HepG2 (cell line): Measurements from ENCODE around the gene SPRED2. TPM values are rescaled to one million over a fixed set of nuclear protein-coding genes. Genes with fewer than 3 reads are reported as not detected.

Source experiments
- FOSL2 ChIP-seq: sonication (generic); formaldehyde crosslinking; IDR thresholded peaks from 2 replicates; pipeline ENCODE4 v1.4.0; 2020; ENCODE audit warnings: missing genetic modification reagents
- GATAD1 ChIP-seq: IDR thresholded peaks from 2 replicates; pipeline ENCODE4 v1.6.1; 2016; ENCODE audit warnings: missing genetic modification reagents, missing compliant biosample characterization
- HNRNPL ChIP-seq: fragments of 200-400 bp; formaldehyde crosslinking; IDR thresholded peaks from 2 replicates; pipeline ENCODE4 v1.6.1; 2017; ENCODE audit warnings: mild to moderate bottlenecking, low read depth, low read length
- KLF16 ChIP-seq, 2 experiments: sonication (generic) in 1 of 2; formaldehyde crosslinking in 1 of 2; IDR thresholded peaks; 2 replicates each; pipeline versions ENCODE4 v1.6.1 to v1.8.0; 2016 to 2023; ENCODE audit warnings: missing genetic modification reagents in 2 of 2, missing compliant biosample characterization in 1 of 2
- MEF2D ChIP-seq: sonication (generic); formaldehyde crosslinking; IDR thresholded peaks from 2 replicates; pipeline ENCODE4 v1.5.1; 2020; ENCODE audit warnings: mild to moderate bottlenecking, missing genetic modification reagents
- MTF1 ChIP-seq: sonication (generic); formaldehyde crosslinking; IDR thresholded peaks from 2 replicates; pipeline ENCODE4 v1.5.0; 2020; ENCODE audit warnings: missing genetic modification reagents
- NR2F2 ChIP-seq: IDR thresholded peaks from 2 replicates; pipeline ENCODE4 v1.6.1; 2012; ENCODE audit warnings: low read depth, inconsistent platforms, borderline replicate concordance
- RCOR2 ChIP-seq: IDR thresholded peaks from 2 replicates; pipeline ENCODE4 v1.6.1; 2016; ENCODE audit warnings: missing biosample characterization, missing genetic modification reagents
- RXRA ChIP-seq: sonication (generic); formaldehyde crosslinking; IDR thresholded peaks from 2 replicates; pipeline ENCODE4 v1.5.1; 2020; ENCODE audit warnings: missing genetic modification reagents
- SALL1 ChIP-seq: sonication (generic); formaldehyde crosslinking; IDR thresholded peaks from 2 replicates; pipeline ENCODE4 v1.8.0; 2022; ENCODE audit warnings: mild to moderate bottlenecking, missing genetic modification reagents
- SAP130 ChIP-seq: IDR thresholded peaks from 2 replicates; pipeline ENCODE4 v1.6.1; 2016; ENCODE audit warnings: low read depth
- SMAD3 ChIP-seq: sonication (generic); formaldehyde crosslinking; IDR thresholded peaks from 2 replicates; pipeline ENCODE4 v1.4.0; 2020; ENCODE audit warnings: missing genetic modification reagents
- SP4 ChIP-seq: sonication (generic); formaldehyde crosslinking; IDR thresholded peaks from 2 replicates; pipeline ENCODE4 v1.8.1; 2023; ENCODE audit warnings: mild to moderate bottlenecking, missing genetic modification reagents
- ZNF546 ChIP-seq: sonication (generic); formaldehyde crosslinking; conservative IDR thresholded peaks from 2 replicates; pipeline ENCODE4 v1.8.1; 2023; ENCODE audit warnings: mild to moderate bottlenecking, missing genetic modification reagents
- ZNF766 ChIP-seq: sonication (generic); formaldehyde crosslinking; IDR thresholded peaks from 2 replicates; pipeline ENCODE4 v1.5.0; 2020; ENCODE audit warnings: missing genetic modification reagents, borderline replicate concordance
- ZNF878 ChIP-seq: sonication (generic); formaldehyde crosslinking; IDR thresholded peaks from 2 replicates; pipeline ENCODE4 v1.8.1; 2023; ENCODE audit warnings: mild to moderate bottlenecking, missing genetic modification reagents, moderate library complexity
- ZSCAN25 ChIP-seq: sonication (generic); formaldehyde crosslinking; IDR thresholded peaks from 2 replicates; pipeline ENCODE4 v1.8.0; 2022; ENCODE audit warnings: mild to moderate bottlenecking, missing genetic modification reagents
- polyA plus RNA-seq, 8 experiments: library from polyadenylated mRNA; depleted of rRNA in 3 of 8; stranded (reverse) in 7 of 8; unstranded in 1 of 8; fragments of >200 nt; fragmentation: Illumina TruSeq in 4 of 8; extraction: Trizol in 4 of 8; gene quantifications; 2 replicates each; pipeline versions ENCODE4 v1.2.1 to v1.2.3, GENCODE V29; 2011 to 2016; ENCODE audit warnings: low read depth in 4 of 8, missing spikeins in 1 of 8, mixed read lengths in 1 of 8; ENCODE audit not compliant: insufficient read depth in 1 of 8
- total RNA-seq, 5 experiments: library from RNA; depleted of rRNA; stranded (reverse); fragments of >200 nt; fragmentation: Illumina TruSeq; extraction: Trizol; gene quantifications; 2 replicates each; pipeline ENCODE4 v1.2.3, GENCODE V29; 2016; ENCODE audit warnings: low read depth in 1 of 5
- TF ChIP-seq, protein P1 (sequence below): sonication (generic); formaldehyde crosslinking; IDR thresholded peaks from 2 replicates; pipeline ENCODE4 v1.4.0; 2020; ENCODE audit warnings: missing genetic modification reagents
- TF ChIP-seq, protein P2 (sequence below): sonication (generic); formaldehyde crosslinking; IDR thresholded peaks from 2 replicates; pipeline ENCODE4 v1.5.0; 2020; ENCODE audit warnings: mild to moderate bottlenecking, missing genetic modification reagents, borderline replicate concordance
- TF ChIP-seq, protein P3 (sequence below): IDR thresholded peaks from 2 replicates; pipeline ENCODE4 v1.6.1; 2016; ENCODE audit warnings: mild to moderate bottlenecking, missing biosample characterization, missing genetic modification reagents
- TF ChIP-seq, protein P4 (sequence below): sonication (generic); formaldehyde crosslinking; IDR thresholded peaks from 2 replicates; pipeline ENCODE4 v1.4.0; 2020; ENCODE audit warnings: mild to moderate bottlenecking, missing genetic modification reagents
- TF ChIP-seq, protein P5 (sequence below): IDR thresholded peaks from 2 replicates; pipeline ENCODE4 v1.6.1; 2012; ENCODE audit warnings: inconsistent platforms

The SPRED2 gene
- total and polyA plus RNA-seq, 2 of the 13 experiments (the other 11 are each of a cell fraction or from before 2014, with no cell fraction given): 13.0 to 37.0 TPM

DNA sequence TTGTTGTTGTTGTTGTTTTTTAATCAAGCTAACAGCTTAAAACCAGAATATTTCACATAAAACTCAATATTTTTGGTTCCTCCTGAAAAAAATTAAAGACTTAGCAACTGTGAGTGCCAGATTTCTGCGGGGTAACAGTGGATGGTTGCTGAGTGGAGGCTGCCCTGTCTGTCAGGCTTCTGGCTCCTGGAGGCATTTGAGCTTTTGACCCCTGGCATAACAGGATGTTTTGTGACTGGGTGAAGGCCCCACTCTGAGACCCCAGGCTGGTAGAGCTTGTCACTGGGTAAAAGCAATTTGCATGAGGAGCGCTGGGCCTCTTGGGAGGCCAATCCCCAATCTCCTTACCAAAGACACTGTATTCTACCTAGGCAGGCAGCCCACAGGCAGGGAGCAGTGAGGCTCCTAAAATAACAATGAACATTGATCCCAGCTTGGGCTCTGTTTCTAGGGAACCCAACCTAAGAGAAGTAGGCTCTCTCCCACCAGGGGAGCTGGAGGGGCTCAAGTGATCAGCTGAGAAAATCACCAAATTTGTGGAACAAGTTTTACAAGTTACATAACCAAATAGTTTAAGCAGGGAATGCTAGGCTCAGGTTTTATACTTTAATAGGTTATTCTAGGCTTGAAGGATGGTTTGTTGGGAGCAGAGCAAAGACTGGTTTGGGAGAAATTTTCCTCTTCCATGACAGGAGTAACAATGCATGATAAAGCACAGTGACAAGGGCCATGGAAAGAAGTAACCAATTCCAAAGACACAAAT lies 5.9 kb upstream of the SPRED2 start (continued):
- peak; percentile 76; the same call in 1 of the 2 replicates for TF ChIP-seq SALL1 (CRISPR knock-in tag)
- TF ChIP-seq ZNF546: 0 out of 2 replicates have a peak, but pooled peaks have one; percentile 15
- 0 out of 2 replicates have a peak, but pooled peaks have one; percentile 28 for TF ChIP-seq RCOR2 (CRISPR knock-in tag)
- TF ChIP-seq RXRA (CRISPR knock-in tag): peak; percentile 42; the same call in 1 of the 2 replicates
- 0 out of 2 replicates have a peak, but pooled peaks have one; percentile 30 for TF ChIP-seq HNRNPL
- peak; percentile 76; the same call in 1 of the 2 replicates for TF ChIP-seq MEF2D (CRISPR knock-in tag)
- TF ChIP-seq FOSL2 (CRISPR knock-in tag): peak; percentile 27; the same call in 1 of the 2 replicates
- TF ChIP-seq GATAD1 (CRISPR knock-in tag): peak; percentile 37; the same call in 1 of the 2 replicates
- TF ChIP-seq, protein P1, sequence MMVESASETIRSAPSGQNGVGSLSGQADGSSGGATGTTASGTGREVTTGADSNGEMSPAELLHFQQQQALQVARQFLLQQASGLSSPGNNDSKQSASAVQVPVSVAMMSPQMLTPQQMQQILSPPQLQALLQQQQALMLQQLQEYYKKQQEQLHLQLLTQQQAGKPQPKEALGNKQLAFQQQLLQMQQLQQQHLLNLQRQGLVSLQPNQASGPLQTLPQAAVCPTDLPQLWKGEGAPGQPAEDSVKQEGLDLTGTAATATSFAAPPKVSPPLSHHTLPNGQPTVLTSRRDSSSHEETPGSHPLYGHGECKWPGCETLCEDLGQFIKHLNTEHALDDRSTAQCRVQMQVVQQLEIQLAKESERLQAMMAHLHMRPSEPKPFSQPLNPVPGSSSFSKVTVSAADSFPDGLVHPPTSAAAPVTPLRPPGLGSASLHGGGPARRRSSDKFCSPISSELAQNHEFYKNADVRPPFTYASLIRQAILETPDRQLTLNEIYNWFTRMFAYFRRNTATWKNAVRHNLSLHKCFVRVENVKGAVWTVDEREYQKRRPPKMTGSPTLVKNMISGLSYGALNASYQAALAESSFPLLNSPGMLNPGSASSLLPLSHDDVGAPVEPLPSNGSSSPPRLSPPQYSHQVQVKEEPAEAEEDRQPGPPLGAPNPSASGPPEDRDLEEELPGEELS (CRISPR knock-in tag): 0 out of 2 replicates have a peak, but pooled peaks have one; percentile 13
- no peak for TF ChIP-seq MTF1 (CRISPR knock-in tag)
- TF ChIP-seq KLF16 (CRISPR knock-in tag; IDR thresholded peaks at IDR 0.05): peak in 1 of 2 experiments; percentile 18; a peak in 2 of 4 replicates
- TF ChIP-seq, protein P2, sequence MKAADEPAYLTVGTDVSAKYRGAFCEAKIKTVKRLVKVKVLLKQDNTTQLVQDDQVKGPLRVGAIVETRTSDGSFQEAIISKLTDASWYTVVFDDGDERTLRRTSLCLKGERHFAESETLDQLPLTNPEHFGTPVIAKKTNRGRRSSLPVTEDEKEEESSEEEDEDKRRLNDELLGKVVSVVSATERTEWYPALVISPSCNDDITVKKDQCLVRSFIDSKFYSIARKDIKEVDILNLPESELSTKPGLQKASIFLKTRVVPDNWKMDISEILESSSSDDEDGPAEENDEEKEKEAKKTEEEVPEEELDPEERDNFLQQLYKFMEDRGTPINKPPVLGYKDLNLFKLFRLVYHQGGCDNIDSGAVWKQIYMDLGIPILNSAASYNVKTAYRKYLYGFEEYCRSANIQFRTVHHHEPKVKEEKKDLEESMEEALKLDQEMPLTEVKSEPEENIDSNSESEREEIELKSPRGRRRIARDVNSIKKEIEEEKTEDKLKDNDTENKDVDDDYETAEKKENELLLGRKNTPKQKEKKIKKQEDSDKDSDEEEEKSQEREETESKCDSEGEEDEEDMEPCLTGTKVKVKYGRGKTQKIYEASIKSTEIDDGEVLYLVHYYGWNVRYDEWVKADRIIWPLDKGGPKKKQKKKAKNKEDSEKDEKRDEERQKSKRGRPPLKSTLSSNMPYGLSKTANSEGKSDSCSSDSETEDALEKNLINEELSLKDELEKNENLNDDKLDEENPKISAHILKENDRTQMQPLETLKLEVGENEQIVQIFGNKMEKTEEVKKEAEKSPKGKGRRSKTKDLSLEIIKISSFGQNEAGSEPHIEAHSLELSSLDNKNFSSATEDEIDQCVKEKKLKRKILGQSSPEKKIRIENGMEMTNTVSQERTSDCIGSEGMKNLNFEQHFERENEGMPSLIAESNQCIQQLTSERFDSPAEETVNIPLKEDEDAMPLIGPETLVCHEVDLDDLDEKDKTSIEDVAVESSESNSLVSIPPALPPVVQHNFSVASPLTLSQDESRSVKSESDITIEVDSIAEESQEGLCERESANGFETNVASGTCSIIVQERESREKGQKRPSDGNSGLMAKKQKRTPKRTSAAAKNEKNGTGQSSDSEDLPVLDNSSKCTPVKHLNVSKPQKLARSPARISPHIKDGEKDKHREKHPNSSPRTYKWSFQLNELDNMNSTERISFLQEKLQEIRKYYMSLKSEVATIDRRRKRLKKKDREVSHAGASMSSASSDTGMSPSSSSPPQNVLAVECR (CRISPR knock-in tag): peak; percentile 43; the same call in 1 of the 2 replicates
- TF ChIP-seq, protein P3, sequence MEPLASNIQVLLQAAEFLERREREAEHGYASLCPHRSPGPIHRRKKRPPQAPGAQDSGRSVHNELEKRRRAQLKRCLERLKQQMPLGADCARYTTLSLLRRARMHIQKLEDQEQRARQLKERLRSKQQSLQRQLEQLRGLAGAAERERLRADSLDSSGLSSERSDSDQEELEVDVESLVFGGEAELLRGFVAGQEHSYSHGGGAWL (CRISPR knock-in tag): no peak
- TF ChIP-seq, protein P4, sequence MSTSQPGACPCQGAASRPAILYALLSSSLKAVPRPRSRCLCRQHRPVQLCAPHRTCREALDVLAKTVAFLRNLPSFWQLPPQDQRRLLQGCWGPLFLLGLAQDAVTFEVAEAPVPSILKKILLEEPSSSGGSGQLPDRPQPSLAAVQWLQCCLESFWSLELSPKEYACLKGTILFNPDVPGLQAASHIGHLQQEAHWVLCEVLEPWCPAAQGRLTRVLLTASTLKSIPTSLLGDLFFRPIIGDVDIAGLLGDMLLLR (CRISPR knock-in tag): no peak
- peak; percentile 70 for TF ChIP-seq SAP130 (CRISPR knock-in tag)
- TF ChIP-seq SP4: peak; percentile 33; the same call in 1 of the 2 replicates
- TF ChIP-seq, protein P5, sequence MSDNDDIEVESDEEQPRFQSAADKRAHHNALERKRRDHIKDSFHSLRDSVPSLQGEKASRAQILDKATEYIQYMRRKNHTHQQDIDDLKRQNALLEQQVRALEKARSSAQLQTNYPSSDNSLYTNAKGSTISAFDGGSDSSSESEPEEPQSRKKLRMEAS: no peak
- 0 out of 2 replicates have a peak, but pooled peaks have one; percentile 21 for TF ChIP-seq SMAD3 (CRISPR knock-in tag)
- 0 out of 2 replicates have a peak, but pooled peaks have one; percentile 36 for TF ChIP-seq ZNF878
- 0 out of 2 replicates have a peak, but pooled peaks have one; percentile 55 for TF ChIP-seq ZNF766
- peak; percentile 49; the same call in 1 of the 2 replicates for TF ChIP-seq NR2F2
- 0 out of 2 replicates have a peak, but pooled peaks have one; percentile 25 for TF ChIP-seq ZSCAN25
